Measurements from ENCODE around the gene SGPP2. TPM values are rescaled to one million over a fixed set of nuclear protein-coding genes. Genes with fewer than 3 reads are reported as not detected.
A peak's percentile ranks its signal among the peaks of the same experiment; 100 is the strongest.

SGPP2 gene
- total RNA-seq, 1 experiment from 2014 or later = not detected

GRCh38 chr2:222518570-222519381 lies 94.4 kb downstream of the SGPP2 start:
- no peak overlapping the region for H3K14ac ChIP-seq (ENCODE audit: insufficient read depth, low read length)
- peaks cover 0 to 2% (median 0%) of the 10 kb centered on the region in 3 experiments; a peak in 2 of 7 replicates for H3K36me3 Mint-ChIP-seq (ENCODE audit: insufficient read depth in 1 of 3, low read depth in 3 of 3)
- H2BK120ac ChIP-seq (ENCODE audit: low read depth, low read length, poor library complexity, severe bottlenecking) = no peak overlapping the region
- no peak for DNase-seq
- no peak overlapping the region for H2AFZ ChIP-seq (ENCODE audit: low read length)
- no peak overlapping the region for H2BK20ac ChIP-seq (ENCODE audit: low read depth, low read length, poor library complexity, severe bottlenecking)
- no peak overlapping the region for H4K5ac ChIP-seq (ENCODE audit: insufficient read length, low read depth, low read length)
- H3K27me3 ChIP-seq (ENCODE audit: insufficient read depth, low read length) = no peaks in the 10 kb centered on the region
- no peaks in the 10 kb centered on the region for H3K9me3 ChIP-seq (ENCODE audit: control insufficient read depth, low read depth, low read length)
- no CpG with 5 or more reads among the region's 8 CpGs for WGBS (ENCODE audit: extremely low coverage, insufficient read length, low lambda C conversion rate)
- H3K27ac ChIP-seq (ENCODE audit: insufficient read length, low read depth, low read length) = no peak overlapping the region
- no peak overlapping the region for H3K4me2 ChIP-seq (ENCODE audit: insufficient read depth, insufficient read length, low read length)
- no peaks in the 10 kb centered on the region; the same call in 1 of the 2 replicates for H3K4me1 ChIP-seq (ENCODE audit: insufficient read depth, low read length)
- no peak overlapping the region for H4K8ac ChIP-seq (replicated peaks; ENCODE audit: insufficient read length, low read depth, low read length)
- H3K4ac ChIP-seq (ENCODE audit: low read depth, low read length) = no peak overlapping the region
- no peaks in the 10 kb centered on the region for H4K20me1 ChIP-seq (ENCODE audit: control insufficient read depth, insufficient read depth, insufficient read length)
- H3K23me2 ChIP-seq (ENCODE audit: insufficient read length, low read depth, low read length, poor library complexity, severe bottlenecking) = no peaks in the 10 kb centered on the region
- H3K23ac ChIP-seq (ENCODE audit: insufficient read length, low read depth, low read length) = no peak overlapping the region
- H3K4me3 Mint-ChIP-seq = no peak overlapping the region
- no peak overlapping the region for H2BK15ac ChIP-seq (ENCODE audit: low read depth, low read length)
- peaks cover 11 to 24% of the 10 kb centered on the region in 2 experiments for H3K4me1 Mint-ChIP-seq
- H3K9ac ChIP-seq (ENCODE audit: extremely low read depth, insufficient read length, low read length) = no peak overlapping the region
- peak overlapping the region in 1 of 3 experiments; percentile 29; a peak in 3 of 7 replicates for H3K27ac Mint-ChIP-seq
- no peak overlapping the region for H4K91ac ChIP-seq (ENCODE audit: insufficient read length, low read depth, low read length)
- H3K27me3 Mint-ChIP-seq (ENCODE audit: low read depth) = peaks cover 19% of the 10 kb centered on the region
- H3K79me2 ChIP-seq (ENCODE audit: insufficient read depth, low read length) = no peaks in the 10 kb centered on the region
- H2AK5ac ChIP-seq (ENCODE audit: insufficient read length, low read length) = no peak overlapping the region
- no peak overlapping the region for H3K56ac ChIP-seq (ENCODE audit: insufficient read length, low read depth, low read length)
- no peak overlapping the region for H3T11ph ChIP-seq (ENCODE audit: low read length)
- no peaks in the 10 kb centered on the region; a peak in 2 of 5 replicates for H3K9me3 Mint-ChIP-seq
- H2BK12ac ChIP-seq (ENCODE audit: insufficient read length, low read depth, low read length) = no peak overlapping the region
- no peaks in the 10 kb centered on the region for H3K79me1 ChIP-seq (ENCODE audit: insufficient read depth, low read depth, low read length, poor library complexity, severe bottlenecking)
- H3K18ac ChIP-seq (ENCODE audit: insufficient read length, low read depth, low read length) = no peak overlapping the region
- no peak overlapping the region for H2BK5ac ChIP-seq (ENCODE audit: insufficient read length, low read length)
- TF ChIP-seq CTCF (conservative IDR thresholded peaks at IDR 0.05) = no peak

Data from H9 (cell line).